Pancreas (tissue), 10 donors: Measurements from ENCODE around the gene PADI1. TPM values are rescaled to one million over a fixed set of nuclear protein-coding genes. Genes with fewer than 3 reads are reported as not detected.

Source experiments
- ATAC-seq, 4 donors: fragments of 200-7000 bp; cut with Tn5 transposase; one replicate each; pipeline versions ENCODE4 v1.8.0 to v1.9.1; 2020; ENCODE audit warnings: mild to moderate bottlenecking in 4 of 4, moderate library complexity in 4 of 4
- DNase-seq, 6 donors: peaks; one replicate each; pipeline ENCODE4 v3.0.0-alpha.2; 2020
- FAIRE-seq: peaks from 2 replicates; lab custom pipeline; 2012; peaks lifted over from hg19 to GRCh38; lab: Jason Lieb, UNC
- H3K27ac ChIP-seq, 4 donors: fragments of 200-600 bp; sonication (generic); 1 replicate in 3 of 4; 2 replicates in 1 of 4; pipeline versions ENCODE4 v1.5.0 to v1.8.0; 2020
- H3K27me3 ChIP-seq, 4 donors: fragments of 200-600 bp; one replicate each; pipeline ENCODE4 v1.8.0; 2021
- H3K36me3 ChIP-seq, 3 donors: fragments of 200-600 bp; sonication (generic) in 1 of 3; one replicate each; pipeline versions ENCODE4 v1.5.0 to v1.8.0; 2020 to 2021
- H3K4me1 ChIP-seq, 3 donors: fragments of 200-600 bp; one replicate each; pipeline ENCODE4 v1.8.0; 2021
- H3K4me3 ChIP-seq, 4 donors: fragments of 200-600 bp; sonication (generic) in 2 of 4; one replicate each; pipeline versions ENCODE4 v1.5.0 to v1.8.0; 2020 to 2021
- H3K9me3 ChIP-seq, 4 donors: fragments of 200-600 bp; one replicate each; pipeline ENCODE4 v1.8.0; 2021
- WGBS, 2 donors: extraction: QIAGEN DNeasy Blood & Tissue Kit; methylation state at CpG; one replicate each; pipeline ENCODE4 v1.1.7; 2013; 5-methylcytosine and 5-hydroxymethylcytosine counted together
- intact Hi-C, 3 donors: fragments of 100-400 bp; cut with DNase I; formaldehyde crosslinking; loops; one replicate each; pipeline versions ENCODE4 v1.11.1 to v1.14.2; 2022
- polyA plus RNA-seq, 2 donors: library from polyadenylated mRNA; stranded (reverse); fragments of 200-250 nt; gene quantifications; one replicate each; pipeline ENCODE4 v1.2.3, GENCODE V29; 2013
- total RNA-seq, 6 donors: library from RNA; stranded (reverse); fragmentation: NEBNext Ultra II Directional in 4 of 6; extraction: Animal tissue kit (Norgen Biotek cat#: 25700) in 4 of 6; gene quantifications; one replicate each; pipeline versions ENCODE4 v1.2.1 to v1.2.4, GENCODE V29; 2021 to 2023
- TF ChIP-seq, protein P1 (sequence below), 4 donors: fragments of 200-600 bp; sonication (generic) in 3 of 4; IDR thresholded peaks; one replicate each; pipeline versions ENCODE4 v1.5.0 to v1.8.0; 2021; ENCODE audit warnings: antibody characterized with exemption in 4 of 4
- donor health status: healthy with polysubstance abuse.
- donor health status: DM: no; HTN: no; CAD: no; lungs with moderate emphysema.
- donor health status: DM: no; HTN: no; CAD: no.
- donor health status: control.
- donor health status: control.
- donor health status: Bipolar disorder and iron deficiency.
- donor health status: DM: yes; HTN: yes; CAD: no.
- donor health status: DM: no; HTN: no; CAD: no.
- donor health status: DM: no; HTN: no; CAD: no.
- donor health status: DM: yes; HTN: yes; CAD: no.

Gene PADI1
- total and polyA plus RNA-seq, 8 donors, result 0.23 TPM; not detected in 7

DNA sequence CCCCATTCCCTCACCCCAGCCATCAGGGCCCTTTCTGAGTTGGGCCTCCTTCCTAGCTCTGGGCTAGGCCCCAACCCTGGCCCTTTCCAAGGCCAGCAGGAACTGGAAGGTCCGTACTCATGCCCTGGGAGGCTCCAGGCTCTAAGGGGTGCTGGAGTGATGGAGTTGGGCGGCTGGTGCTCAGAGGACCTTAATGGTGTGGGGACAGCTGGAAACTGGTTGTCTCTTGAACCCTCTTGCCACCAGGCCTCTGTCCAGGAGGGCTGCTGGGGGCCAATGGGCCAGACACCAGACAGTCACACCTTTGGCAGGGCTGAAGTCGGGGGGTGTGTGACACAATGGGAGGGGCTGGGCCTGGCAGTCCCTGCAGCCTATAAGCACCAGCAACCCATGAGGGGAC, 9.2 kb upstream of the PADI1 start:
- Histone ChIP-seq H3K36me3 (no peaks in the 10 kb centered on the region), H3K9me3 (no peaks in the 10 kb centered on the region), H3K4me1 (no peaks in the 10 kb centered on the region), H3K27ac (no peak overlapping the region), H3K27me3 (no peaks in the 10 kb centered on the region), H3K4me3 (no peak overlapping the region)
- WGBS, 2 donors, result 87 to 91% methylated on average over 3 of the region's 3 CpGs
- DNase-seq (peak in 1 of 6 donors; percentile 7), FAIRE-seq (no peak), ATAC-seq (no peak)
- intact Hi-C loops, result no loop called here
- TF ChIP-seq, protein P1, sequence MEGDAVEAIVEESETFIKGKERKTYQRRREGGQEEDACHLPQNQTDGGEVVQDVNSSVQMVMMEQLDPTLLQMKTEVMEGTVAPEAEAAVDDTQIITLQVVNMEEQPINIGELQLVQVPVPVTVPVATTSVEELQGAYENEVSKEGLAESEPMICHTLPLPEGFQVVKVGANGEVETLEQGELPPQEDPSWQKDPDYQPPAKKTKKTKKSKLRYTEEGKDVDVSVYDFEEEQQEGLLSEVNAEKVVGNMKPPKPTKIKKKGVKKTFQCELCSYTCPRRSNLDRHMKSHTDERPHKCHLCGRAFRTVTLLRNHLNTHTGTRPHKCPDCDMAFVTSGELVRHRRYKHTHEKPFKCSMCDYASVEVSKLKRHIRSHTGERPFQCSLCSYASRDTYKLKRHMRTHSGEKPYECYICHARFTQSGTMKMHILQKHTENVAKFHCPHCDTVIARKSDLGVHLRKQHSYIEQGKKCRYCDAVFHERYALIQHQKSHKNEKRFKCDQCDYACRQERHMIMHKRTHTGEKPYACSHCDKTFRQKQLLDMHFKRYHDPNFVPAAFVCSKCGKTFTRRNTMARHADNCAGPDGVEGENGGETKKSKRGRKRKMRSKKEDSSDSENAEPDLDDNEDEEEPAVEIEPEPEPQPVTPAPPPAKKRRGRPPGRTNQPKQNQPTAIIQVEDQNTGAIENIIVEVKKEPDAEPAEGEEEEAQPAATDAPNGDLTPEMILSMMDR (IDR thresholded peaks at IDR 0.05), result no peak

DNA sequence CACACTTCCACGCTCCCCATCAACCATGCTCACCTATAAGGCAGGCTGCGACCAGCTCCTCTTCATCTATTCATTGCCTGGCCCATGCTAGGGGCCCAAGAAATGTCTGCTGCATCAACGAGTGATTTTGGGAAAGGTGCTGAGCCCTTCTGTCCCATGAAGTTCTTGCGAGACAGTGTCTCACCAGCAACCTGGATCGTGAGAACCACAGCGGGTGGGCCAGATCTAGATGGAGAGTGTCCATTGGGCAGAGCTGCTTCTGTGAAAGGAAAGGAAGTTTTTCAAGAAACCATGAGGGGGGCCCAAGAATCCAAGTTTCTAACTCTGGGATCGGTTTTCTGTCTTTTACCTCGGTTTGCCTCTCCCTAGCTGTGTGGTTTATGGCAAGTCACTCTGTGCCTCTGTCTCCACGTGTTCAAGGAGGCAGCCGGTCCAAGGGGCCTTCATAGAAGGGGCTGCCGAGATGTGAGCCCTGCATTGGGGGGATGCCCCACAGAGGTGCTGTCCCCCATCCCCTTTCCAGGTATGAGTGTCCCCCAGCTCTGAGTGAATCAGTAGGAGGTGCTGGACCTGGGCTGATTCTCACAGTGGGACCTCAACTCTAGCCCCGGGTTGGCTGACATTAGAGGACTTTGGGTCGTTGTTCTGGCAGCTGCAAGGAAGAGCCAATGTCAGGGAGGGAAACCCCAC, 8.3 kb upstream of the PADI1 start:
- ATAC-seq, result no peak
- 81 to 85% methylated on average over 13 of the region's 13 CpGs for WGBS, 2 donors
- intact Hi-C loops, result no loop called here
- Histone ChIP-seq H3K36me3 (no peaks in the 10 kb centered on the region), H3K4me3 (no peak overlapping the region), H3K9me3 (no peaks in the 10 kb centered on the region), H3K4me1 (no peaks in the 10 kb centered on the region), H3K27ac (no peak overlapping the region), H3K27me3 (no peaks in the 10 kb centered on the region)
- FAIRE-seq, result no peak
- peak in 2 of 6 donors; percentile 8 to 21 for DNase-seq
- TF ChIP-seq, protein P1 (IDR thresholded peaks at IDR 0.05), result no peak

DNA sequence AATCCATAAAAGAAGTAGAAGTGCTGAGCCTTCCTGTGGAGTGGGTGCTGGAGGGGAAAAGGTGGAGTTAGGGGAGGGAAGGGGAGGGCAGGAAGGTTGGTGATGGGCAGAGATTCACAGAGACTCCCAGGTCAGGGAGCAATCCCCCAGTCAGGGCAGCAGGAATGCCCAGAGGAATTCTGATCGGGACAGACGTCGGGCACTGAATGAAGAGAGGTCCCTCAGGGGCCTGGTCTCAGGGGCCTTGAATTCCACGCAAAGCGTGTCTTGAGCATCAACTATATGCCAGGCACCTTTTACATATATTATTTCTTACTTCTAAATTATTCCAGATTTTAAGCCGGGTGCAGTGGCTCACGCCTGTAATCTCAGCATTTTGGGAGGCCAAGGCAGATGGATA, 7.2 kb upstream of the PADI1 start:
- WGBS, 2 donors, result 94 to 95% methylated on average over 7 of the region's 7 CpGs
- ATAC-seq (no peak), FAIRE-seq (no peak), DNase-seq (peak in 2 of 6 donors; percentile 7 to 12)
- Histone ChIP-seq H3K27me3 (no peaks in the 10 kb centered on the region), H3K36me3 (no peaks in the 10 kb centered on the region), H3K4me3 (no peak overlapping the region), H3K9me3 (no peaks in the 10 kb centered on the region), H3K27ac (no peak overlapping the region), H3K4me1 (no peaks in the 10 kb centered on the region)
- TF ChIP-seq, protein P1 (IDR thresholded peaks at IDR 0.05), result no peak
- intact Hi-C loops, result no loop called here

DNA sequence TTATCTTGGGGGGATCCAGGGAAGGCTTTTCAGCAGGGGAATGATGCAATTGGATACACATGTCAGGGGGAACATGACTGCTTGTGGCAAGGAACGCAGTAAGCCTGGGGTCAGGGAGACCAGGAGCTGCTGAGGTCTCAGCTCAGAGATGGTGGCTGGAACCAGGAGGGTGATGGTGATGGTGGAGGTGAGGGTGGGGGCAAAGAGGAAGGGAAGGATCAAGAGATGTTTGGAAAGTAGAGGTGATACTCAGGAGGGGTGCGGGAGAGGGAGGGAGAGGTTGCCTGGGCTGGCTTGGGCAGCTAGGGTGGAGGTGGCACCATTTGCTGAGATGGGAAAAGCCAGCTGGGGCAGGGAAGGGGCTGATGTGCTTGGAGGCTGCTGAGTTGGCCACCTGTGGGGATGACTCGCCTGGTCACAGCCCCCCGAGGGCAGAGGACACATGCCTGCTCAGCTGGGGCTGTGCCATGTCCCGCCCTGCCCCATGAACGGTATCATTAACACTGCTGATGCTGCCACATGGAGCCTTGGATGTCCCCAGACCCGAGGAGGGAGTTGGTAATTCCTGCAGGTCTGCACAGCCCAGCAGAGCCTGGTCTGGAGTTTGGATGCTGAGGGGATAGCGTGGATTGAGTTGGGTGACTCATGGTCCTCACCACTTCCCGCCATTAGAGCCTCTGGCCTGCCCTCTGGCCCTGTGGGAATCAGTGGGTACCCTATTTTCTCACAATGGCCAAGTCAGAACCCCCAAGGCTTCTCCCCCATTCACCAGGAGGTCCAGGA, 6.3 kb upstream of the PADI1 start:
- H3K9me3 ChIP-seq, result no peaks in the 10 kb centered on the region
- WGBS, 2 donors, result 72 to 80% methylated on average over 9 of the region's 9 CpGs
- intact Hi-C loops, result no loop called here
- no peak for FAIRE-seq
- H3K36me3 ChIP-seq, result no peaks in the 10 kb centered on the region
- H3K27ac ChIP-seq, result no peak overlapping the region
- TF ChIP-seq, protein P1 (IDR thresholded peaks at IDR 0.05), result no peak
- H3K27me3 ChIP-seq, result no peaks in the 10 kb centered on the region
- H3K4me1 ChIP-seq, result no peaks in the 10 kb centered on the region
- no peak overlapping the region for H3K4me3 ChIP-seq
- ATAC-seq, result no peak
- peak in 2 of 6 donors; percentile 8 to 31 for DNase-seq
